ENCODE data around the gene DENND2A.
"Not testable (repeated sequence)": the region's sequence is repeated elsewhere in the genome, so short reads cannot be mapped to it uniquely, and the experiment has no call there.

The DENND2A gene

DNA sequence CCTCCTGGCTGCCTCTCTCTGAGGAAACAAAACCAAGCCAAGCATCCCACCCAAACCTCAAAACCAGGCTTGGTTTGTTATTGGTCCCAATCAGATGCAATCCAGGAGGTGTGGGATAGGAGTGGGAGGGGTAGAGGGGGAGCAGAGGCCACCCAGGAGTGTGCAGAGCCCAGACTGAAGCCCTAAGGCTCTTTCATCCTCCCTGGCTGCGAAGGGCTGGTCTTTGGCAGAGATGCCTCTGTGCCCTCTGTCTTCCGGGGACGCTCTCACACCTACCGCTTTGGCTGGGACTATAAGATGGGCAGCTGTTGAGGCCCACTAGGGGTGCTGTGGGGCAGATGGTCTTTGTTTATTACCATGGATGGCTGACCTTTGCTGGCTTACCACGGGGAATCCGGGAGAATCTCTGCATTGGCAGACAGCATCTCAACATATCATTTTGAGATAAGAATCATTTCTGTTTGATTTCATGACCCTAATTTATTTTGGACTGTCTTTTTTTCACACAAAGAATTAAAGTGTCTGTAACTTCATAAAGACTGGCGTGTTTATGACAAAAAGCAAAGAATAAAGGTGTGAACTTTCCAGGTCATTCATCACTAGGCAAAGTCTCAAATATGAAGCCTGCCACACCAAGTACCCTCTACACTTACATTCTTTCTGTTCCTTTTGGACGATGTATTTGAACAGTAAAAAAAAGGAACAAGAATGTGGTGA is 6.5 kb upstream of the DENND2A start:
- peak; percentile 84 for DNase-seq (ENCODE audit: low spot score)

DNA sequence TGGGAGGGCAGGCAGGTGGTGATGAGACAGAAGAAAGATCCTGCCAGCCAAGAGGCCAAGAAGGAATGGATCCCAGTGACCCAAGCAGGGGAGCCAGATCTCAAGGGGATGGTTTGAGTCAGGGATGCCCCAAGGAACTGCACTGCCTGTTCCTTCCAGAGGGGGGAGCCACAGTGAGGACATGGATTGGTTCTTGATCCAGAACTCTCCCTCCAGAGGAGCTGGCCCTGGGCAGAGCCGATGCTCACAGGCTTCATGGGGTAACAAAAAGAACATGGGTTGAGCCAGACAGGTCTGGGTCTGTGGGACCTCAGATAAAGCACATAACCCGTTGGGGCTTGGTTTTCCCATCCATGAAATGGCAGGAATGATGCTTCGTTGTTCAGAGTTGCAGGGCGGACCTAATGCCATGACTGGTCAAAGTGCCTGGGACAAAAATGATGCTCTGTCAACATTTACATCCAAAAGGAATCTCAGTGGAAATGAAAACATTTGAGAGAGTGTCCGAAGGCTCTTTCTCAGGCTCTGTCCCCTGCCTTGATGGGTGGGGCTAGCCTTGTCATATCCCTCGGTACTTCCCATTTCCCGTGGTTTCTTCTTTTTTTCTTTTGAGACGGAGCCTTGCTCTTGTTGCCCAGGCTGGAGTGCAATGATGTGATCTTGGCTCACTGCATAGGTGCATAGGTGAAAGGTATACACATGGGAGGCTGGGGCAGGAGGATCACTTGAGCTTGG is 4.7 kb upstream of the DENND2A start:
- peak; percentile 49 for DNase-seq (ENCODE audit: low spot score)

GRCh38 chr7:140644761-140645160 is 4.1 kb upstream of the DENND2A start:
- DNase-seq (ENCODE audit: low spot score): not testable (repeated sequence)

- DNase-seq (ENCODE audit: low spot score): no peak
These were observed 2.8 kb upstream of the DENND2A start for GRCh38 chr7:140643416-140643815.

DNA sequence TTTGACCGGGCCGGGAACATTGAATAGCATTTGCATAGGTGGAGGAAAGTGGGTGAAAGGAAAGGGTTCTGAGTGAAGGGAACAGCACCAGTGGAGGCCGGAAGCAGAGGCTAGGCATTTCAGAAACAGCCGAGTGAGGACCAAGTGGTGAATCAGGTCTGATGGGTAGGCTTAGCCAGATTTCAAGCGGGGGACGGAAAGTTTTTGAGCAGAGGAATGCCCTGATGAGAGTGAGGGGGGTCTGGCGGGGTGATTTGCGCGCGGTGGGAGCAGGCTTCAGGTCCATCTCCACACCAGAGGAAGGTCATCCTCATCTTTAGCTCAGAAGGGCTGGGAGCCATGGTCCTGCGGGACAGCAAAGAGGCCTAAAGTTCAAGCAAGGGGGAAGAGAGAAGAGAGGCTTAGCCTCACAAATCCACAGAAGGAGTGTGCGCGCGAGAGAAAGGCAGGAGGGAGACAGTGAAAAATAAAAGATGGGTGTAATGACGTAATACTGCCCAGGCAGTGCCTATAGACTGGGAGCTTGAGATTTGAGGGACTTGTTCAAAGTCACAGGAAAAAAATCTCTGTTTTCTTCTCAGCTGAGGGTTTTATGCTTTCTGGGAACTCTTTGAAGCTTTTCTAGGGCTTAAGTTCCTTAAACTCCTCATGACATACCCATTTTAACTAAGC is 1.0 kb upstream of the DENND2A start:
- DNase-seq (ENCODE audit: low spot score): no peak

GRCh38 chr7:140640060-140640637 is 464 bp downstream of the DENND2A start:
- DNase-seq (ENCODE audit: low spot score): no peak

DNA sequence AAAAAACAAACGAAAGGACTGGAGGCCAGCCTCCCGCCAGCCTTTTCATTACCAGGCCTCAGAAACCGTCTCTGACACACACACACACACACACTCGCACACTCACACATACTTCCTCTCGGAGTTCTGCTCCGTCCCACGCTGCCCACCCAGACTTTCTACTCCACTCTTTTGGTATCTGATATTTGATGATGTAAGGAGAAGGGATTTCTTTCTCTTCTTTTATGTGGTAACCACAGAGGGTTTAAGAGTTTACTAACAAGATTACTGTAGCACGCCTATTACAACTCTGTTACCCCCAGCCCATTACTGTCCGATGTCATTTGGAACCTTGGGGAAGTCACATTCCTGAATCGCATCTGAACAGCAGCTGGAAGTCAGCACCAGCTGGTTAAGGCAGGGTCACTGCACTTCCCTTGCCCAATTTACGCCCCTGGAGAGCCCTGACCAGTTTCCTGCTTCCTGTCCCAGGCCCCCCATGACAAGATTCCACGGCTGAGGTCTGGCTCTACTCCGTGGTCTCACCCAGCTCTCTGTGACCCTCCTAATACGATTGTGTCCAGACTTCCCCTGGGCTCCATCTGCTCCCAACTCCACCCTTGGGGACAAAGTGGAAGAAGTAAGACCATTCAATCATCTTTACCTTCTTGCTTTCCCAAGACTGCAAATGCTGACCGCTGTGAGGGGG is 1.1 kb downstream of the DENND2A start:
- DNase-seq (ENCODE audit: low spot score): no peak

DNA sequence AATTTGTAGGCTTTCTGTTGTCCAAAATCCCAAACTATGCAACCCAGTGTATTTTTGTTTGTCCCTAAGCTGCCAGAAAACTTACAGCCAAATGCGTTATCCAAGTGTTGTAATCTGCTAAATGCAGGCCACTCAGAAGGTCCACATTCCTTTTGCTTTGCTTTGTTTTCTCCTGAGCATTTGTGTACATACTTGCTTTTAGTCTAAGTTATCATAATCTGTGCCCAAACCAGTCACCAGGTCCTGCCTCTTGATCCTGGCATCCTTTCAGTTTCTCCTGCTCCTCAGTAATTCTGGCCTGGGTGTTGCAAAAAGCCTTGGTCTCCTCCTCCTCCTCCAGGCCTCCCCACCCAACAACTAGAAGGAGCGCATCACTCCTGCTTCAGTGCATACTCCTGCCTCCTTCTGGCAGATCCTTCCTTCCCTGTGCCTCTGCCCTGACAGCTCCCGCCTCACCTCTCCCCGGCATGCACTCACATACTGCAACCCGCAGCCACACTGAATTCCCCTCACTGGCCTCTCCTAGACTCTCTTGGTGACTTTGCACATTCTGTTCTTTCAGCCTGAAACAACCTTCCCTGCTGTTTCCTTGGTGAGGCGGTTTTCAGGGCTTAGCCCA is 2.3 kb downstream of the DENND2A start:
- no peak for DNase-seq (ENCODE audit: low spot score)

- DNase-seq (ENCODE audit: low spot score): no peak
These were observed 3.2 kb downstream of the DENND2A start for GRCh38 chr7:140637400-140637799.

- no peak for DNase-seq (ENCODE audit: low spot score)
These were observed 4.8 kb downstream of the DENND2A start for GRCh38 chr7:140635816-140636215.

DNA sequence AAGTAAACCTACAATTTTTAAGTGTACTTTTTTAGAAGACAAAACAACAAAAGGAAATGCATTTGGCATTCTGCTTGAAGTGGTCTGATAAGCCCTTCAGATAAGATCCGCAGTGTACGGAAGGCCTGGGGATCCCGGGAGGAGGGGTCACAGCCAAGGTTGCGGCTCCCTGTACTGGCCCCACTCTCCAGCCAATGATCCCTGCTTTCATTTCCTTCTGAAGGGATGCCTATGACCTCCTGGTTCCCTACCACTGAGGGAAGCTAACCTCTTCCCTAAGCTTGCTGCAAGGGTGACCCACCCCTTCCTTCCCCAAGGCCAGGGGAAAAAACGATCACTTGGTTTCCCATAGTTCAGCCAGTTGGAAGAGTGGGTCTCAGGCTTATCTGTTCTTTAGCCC is 5.3 kb downstream of the DENND2A start:
- DNase-seq (ENCODE audit: low spot score): no peak

DNA sequence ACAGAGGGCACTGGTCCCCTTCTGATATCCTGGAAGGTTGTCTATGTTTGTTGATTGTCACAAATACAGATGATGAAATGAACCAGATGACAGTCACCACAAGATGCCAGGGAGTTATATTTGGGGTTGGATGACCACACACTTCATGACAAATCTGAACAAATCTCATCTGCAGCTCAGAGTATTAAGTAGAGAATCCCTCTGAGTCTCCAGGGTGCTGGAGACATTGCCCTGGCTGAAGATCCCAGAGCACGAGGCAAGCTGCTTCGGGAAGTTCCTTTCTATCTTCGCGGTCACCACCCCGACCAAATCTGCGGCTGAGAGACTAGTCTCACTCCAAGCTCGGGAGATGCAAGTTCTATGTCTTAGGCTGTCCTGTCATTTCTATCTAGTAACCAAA is 9.0 kb downstream of the DENND2A start:
- no peak for DNase-seq (ENCODE audit: low spot score)

DNA sequence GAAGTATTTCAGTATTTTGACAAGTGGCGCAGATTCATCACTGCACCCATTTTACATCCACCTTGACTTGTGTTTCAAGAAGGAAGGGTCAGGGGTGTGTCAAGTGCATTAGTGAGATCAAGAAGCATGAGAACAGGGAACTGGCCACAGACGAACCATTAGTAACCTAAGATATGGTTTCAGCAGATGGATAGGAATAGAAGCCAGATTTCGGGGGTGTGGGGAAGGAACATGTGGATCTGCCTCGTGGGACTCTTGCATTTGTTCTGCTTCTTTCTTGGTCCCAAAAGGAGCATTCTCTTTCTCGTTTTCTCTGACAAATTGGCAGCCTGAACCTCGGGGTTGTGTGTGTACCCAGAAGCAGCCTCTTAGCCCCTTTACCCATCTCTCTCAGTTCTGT is 9.6 kb downstream of the DENND2A start:
- no peak for DNase-seq (ENCODE audit: low spot score)

DNA sequence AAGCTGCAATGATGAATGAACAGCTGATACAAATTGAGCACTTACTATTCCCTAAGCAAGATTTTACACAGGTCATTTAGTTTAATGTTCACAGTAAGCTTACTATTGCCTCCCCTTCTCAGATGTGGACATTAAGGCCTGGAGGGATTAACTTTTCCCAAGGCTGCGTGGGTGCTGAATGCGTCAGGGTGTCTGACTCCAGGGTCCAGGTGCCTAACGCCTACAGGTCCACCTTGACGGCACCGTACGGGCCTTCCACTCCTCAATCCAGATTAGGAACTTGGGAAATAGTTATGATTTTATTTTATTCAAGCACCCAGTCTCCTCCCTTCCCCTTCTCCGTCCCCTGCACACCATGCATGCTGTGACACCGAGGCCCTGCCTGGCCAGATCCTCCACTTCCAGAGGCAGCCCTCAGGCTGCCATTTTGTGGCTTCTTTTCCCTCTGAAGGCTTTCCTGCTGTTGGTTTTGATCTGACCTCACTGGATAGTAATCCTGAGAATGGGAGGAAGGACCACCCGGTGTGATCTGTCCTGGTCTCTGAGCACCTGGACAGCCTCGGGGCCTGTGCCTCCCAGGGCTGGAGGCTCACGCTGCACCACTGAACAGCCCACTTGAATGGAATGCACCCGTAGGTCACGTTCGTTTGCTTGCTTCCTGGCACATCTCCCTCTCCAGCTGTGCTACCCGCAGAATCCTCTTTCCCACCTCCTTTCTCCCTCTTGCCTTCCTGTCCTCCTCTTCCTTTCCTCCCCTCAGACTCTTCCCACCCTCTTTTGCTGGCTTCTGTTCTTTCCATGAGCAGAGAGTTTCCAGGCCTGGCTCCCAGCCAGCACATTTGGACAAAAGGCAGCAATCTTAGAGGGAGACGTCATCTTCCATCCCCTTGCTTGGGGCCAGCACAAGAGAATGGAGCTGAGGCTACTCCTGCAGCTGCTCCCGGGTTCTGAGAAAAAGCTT is 14.4 kb downstream of the DENND2A start:
- no peak for DNase-seq (ENCODE audit: low spot score)

GRCh38 chr7:140625192-140625558 is 15.4 kb downstream of the DENND2A start:
- DNase-seq (ENCODE audit: low spot score): not testable (repeated sequence)

- no peak for DNase-seq (ENCODE audit: low spot score)
These were observed 16.0 kb downstream of the DENND2A start for GRCh38 chr7:140624392-140625191.

DNA sequence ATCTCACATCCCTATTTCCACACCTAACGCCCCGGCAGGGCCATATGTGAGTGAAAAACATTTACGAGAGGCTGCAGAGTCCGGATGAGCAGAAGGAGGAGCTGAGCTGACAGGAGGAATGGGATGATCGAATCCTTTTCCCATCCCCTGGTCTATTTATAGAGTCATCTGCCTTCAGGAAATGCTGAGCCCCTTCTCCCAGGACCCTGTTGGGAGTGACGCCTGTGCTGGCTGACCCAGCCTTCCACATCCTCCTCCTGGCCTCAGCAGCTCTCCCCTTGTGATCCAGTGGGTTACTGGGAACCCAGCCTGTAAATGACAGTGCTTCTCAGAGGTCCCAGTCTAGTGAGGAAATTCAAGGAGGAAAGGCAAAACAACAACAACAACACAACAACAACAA is 16.6 kb downstream of the DENND2A start:
- DNase-seq (ENCODE audit: low spot score): no peak

DNA sequence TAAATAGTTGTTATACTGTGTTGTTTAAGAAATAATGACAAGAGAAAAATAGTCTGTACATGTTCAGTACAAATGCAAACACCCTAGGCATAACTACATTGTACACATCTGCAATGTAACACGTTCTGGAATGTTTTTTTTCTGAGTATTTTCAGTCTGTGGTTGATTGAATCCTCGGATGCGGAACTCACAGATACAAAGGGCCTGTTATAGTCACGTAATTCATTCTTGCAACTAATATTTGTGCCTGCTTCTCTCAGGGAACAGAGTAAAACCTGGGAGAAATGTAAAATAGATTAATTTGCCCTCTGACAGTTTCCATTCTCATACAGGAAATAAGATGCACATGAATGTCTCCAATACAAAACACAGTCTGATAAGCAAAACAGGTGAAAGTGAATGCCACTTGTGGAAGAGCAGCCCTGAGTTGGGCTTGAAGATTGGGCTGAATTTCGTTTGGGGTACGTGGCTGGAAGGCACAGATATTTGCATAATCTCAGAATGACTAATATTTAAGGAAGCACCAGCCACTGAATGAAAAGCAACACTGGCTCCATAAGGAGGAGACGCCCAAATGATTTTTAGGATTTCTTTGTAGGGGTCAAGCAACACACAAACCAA is 19.1 kb downstream of the DENND2A start:
- no peak for DNase-seq (ENCODE audit: low spot score)

GRCh38 chr7:140619915-140620510 is 20.6 kb downstream of the DENND2A start:
- DNase-seq (ENCODE audit: low spot score): not testable (repeated sequence)
